ENCODE results near the gene RAB8B.

- TF ChIP-seq ATF7 (IDR thresholded peaks at IDR 0.05) (no peak), ATF7 (CRISPR knock-in tag; IDR thresholded peaks at IDR 0.05) (no peak), MZF1 (CRISPR knock-in tag; IDR thresholded peaks at IDR 0.05; ENCODE audit: borderline replicate concordance) (no peak), KDM5A (IDR thresholded peaks at IDR 0.05; ENCODE audit: borderline replicate concordance, low read length) (no peak), ZNF317 (CRISPR knock-in tag; IDR thresholded peaks at IDR 0.05) (no peak), ZNF878 (CRISPR knock-in tag; IDR thresholded peaks at IDR 0.05) (no peak), SP2 (CRISPR knock-in tag; IDR thresholded peaks at IDR 0.05) (no peak), YY1 (IDR thresholded peaks at IDR 0.05; ENCODE audit: insufficient read depth, insufficient replicate concordance, low read depth, low read length) (no peak), FOXA3 (CRISPR knock-in tag; IDR thresholded peaks at IDR 0.05) (no peak), RFX5 (IDR thresholded peaks at IDR 0.05; ENCODE audit: low read depth, low read length) (no peak), NR2C2 (CRISPR knock-in tag; IDR thresholded peaks at IDR 0.05; ENCODE audit: borderline replicate concordance) (no peak), KLF11 (CRISPR knock-in tag; IDR thresholded peaks at IDR 0.05) (no peak)
These were observed 66.1 kb downstream of the RAB8B start for GRCh38 chr15:63255489-63255990.

All from HepG2 (cell line).